Measurements from ENCODE around the gene IGF1.

DNA sequence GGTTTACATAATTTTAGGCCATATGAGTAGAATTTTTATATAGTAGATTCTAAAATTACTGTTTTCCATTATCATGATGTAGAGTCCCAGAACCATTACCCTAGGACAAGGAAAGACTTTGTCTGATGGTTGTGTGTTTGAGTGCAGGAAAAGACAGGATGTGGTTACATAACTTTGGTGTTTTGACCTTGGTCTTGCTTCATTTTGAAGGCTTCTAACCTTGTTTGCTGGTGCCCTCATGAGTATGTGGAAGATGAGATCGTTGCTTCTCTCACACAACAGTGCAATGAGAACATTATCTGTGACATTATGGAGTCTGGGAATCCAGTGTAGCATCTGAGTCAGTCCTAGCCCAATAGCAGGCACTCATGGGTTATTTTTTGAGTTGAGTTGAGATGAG lies 106.2 kb downstream of the IGF1 start:
- TF ChIP-seq CTCF (IDR thresholded peaks at IDR 0.05; ENCODE audit: low read length) (no peak), EZH2 (optimal IDR thresholded peaks at IDR 0.05; ENCODE audit: low read depth, low read length) (no peak), EZH2phosphoT487 (IDR thresholded peaks at IDR 0.05; ENCODE audit: low read length) (no peak)

Measured in MM.1S (cell line).